Measurements from ENCODE around the gene FOXL1.

GRCh38 chr16:86565181-86565631, 13.1 kb upstream of the FOXL1 start:
- TF ChIP-seq POLR2A (IDR thresholded peaks at IDR 0.05; ENCODE audit: insufficient read depth in 1 of 2, low read depth in 2 of 2, low read length in 2 of 2) (no peak), MAFG (CRISPR knock-in tag; IDR thresholded peaks at IDR 0.05) (no peak), CHD2 (IDR thresholded peaks at IDR 0.05; ENCODE audit: low read depth, low read length) (no peak)
